Nephron progenitor cell (in vitro differentiated cells): ENCODE measurements around the gene PPP2R2D.

ENCODE experiments used
- DNase-seq: peaks from one replicate; pipeline ENCODE4 v3.0.0; 2021
- H3K27ac Mint-ChIP-seq: 2 replicates; pipeline ENCODE4 v1.8.0; 2021; ENCODE audit warnings: mild to moderate bottlenecking, moderate library complexity, mixed read lengths
- H3K27me3 Mint-ChIP-seq: 2 replicates; pipeline ENCODE4 v1.8.0; 2021; ENCODE audit warnings: mild to moderate bottlenecking, low read depth, mixed read lengths; ENCODE audit not compliant: poor library complexity
- H3K36me3 Mint-ChIP-seq: 2 replicates; pipeline ENCODE4 v1.8.0; 2021; ENCODE audit warnings: low read depth, mixed read lengths
- H3K4me1 Mint-ChIP-seq: 2 replicates; pipeline ENCODE4 v1.8.0; 2021; ENCODE audit warnings: mixed read lengths
- H3K4me3 Mint-ChIP-seq: 2 replicates; pipeline ENCODE4 v1.8.0; 2021; ENCODE audit warnings: mild to moderate bottlenecking, moderate library complexity, mixed read lengths
- H3K9me3 Mint-ChIP-seq: 2 replicates; pipeline ENCODE4 v1.8.0; 2021; ENCODE audit warnings: mild to moderate bottlenecking, moderate library complexity, mixed read lengths
- TF ChIP-seq, protein P1 (sequence below): fragments of 200-600 bp; sonication (generic); IDR thresholded peaks from 2 replicates; pipeline ENCODE4 v1.5.0; 2021; ENCODE audit warnings: antibody characterized with exemption

The PPP2R2D gene

GRCh38 chr10:131928248-131929095 is 27.7 kb downstream of the PPP2R2D start:
- Mint-ChIP-seq H3K36me3 (peaks cover 72% of the 10 kb centered on the region), H3K27ac (peak overlapping the region; percentile 84), H3K27me3 (no peaks in the 10 kb centered on the region), H3K4me1 (peaks cover 48% of the 10 kb centered on the region), H3K4me3 (peak overlapping the region; percentile 17), H3K9me3 (peaks cover 36% of the 10 kb centered on the region)
- TF ChIP-seq, protein P1, sequence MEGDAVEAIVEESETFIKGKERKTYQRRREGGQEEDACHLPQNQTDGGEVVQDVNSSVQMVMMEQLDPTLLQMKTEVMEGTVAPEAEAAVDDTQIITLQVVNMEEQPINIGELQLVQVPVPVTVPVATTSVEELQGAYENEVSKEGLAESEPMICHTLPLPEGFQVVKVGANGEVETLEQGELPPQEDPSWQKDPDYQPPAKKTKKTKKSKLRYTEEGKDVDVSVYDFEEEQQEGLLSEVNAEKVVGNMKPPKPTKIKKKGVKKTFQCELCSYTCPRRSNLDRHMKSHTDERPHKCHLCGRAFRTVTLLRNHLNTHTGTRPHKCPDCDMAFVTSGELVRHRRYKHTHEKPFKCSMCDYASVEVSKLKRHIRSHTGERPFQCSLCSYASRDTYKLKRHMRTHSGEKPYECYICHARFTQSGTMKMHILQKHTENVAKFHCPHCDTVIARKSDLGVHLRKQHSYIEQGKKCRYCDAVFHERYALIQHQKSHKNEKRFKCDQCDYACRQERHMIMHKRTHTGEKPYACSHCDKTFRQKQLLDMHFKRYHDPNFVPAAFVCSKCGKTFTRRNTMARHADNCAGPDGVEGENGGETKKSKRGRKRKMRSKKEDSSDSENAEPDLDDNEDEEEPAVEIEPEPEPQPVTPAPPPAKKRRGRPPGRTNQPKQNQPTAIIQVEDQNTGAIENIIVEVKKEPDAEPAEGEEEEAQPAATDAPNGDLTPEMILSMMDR = no peak
- no peak for DNase-seq

DNA sequence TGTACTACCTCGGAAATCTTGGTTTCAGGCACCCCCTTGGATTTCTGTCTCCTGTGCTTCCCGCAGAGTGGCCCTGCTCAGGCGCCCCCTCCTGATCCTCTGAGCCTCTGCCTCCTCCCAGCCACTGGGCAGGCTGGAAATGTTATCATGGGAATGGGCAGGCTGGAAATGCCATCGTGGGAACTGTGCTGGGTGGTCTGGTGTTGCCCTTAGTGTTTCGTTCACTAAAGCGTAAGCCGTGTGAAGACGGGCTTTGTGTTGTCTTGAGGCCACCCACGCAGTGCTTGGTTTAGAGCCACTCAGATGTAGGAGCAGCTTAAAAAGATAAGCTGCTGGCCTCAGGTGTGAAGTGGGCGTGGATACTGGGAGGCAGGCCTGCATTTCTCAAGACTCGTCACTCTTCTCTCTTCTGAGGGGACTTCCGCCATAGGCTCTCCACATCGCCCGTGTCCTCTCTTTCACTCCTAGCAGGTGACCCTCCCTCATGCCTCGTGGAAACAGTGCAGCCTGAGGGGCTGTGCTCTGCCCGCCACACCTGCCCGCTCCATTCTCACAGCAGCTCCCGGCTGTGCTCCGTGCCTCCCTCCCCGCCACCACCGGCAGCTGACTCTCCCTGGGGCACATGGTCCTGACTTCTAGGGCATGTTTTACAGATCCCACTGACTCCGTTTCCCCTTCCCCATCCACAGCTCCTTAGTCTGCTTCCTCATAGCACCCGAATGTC is 28.5 kb downstream of the PPP2R2D start:
- H3K9me3 Mint-ChIP-seq = peaks cover 29% of the 10 kb centered on the region
- peaks cover 51% of the 10 kb centered on the region for H3K4me1 Mint-ChIP-seq
- no peak for DNase-seq
- no peak overlapping the region for H3K4me3 Mint-ChIP-seq
- TF ChIP-seq, protein P1 = no peak
- peak overlapping the region; percentile 92 for H3K27ac Mint-ChIP-seq
- H3K27me3 Mint-ChIP-seq = no peaks in the 10 kb centered on the region
- peaks cover 71% of the 10 kb centered on the region for H3K36me3 Mint-ChIP-seq

DNA sequence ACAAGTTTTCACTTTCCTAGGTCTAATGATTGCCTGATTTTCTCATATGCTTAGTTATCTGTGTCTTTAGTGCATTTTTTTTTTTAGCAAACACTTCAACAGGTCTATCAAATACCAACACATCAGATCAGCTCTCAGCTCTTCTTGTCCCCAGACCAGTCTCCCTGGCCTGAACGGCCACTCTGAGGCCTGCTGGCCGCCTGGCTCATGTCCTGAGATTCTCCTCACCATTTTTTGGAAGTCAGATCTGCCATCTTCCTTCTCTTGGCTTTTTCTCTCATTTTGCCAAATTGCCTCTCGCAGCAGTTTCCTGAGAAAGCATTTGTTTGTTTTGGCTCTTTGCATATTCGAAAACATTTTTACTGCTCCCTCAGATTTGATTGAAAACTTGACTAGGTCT is 29.3 kb downstream of the PPP2R2D start:
- Mint-ChIP-seq H3K27ac (peak overlapping the region; percentile 92), H3K4me3 (no peak overlapping the region), H3K27me3 (no peaks in the 10 kb centered on the region), H3K36me3 (peaks cover 69% of the 10 kb centered on the region), H3K4me1 (peaks cover 55% of the 10 kb centered on the region), H3K9me3 (peaks cover 21% of the 10 kb centered on the region)
- no peak for DNase-seq
- TF ChIP-seq, protein P1 = no peak

- H3K4me3 Mint-ChIP-seq = no peak overlapping the region
- peaks cover 63% of the 10 kb centered on the region for H3K36me3 Mint-ChIP-seq
- H3K4me1 Mint-ChIP-seq = peaks cover 55% of the 10 kb centered on the region
- H3K27ac Mint-ChIP-seq = peak overlapping the region; percentile 14
- TF ChIP-seq, protein P1 = no peak
- DNase-seq = no peak
- H3K9me3 Mint-ChIP-seq = peaks cover 15% of the 10 kb centered on the region
- no peaks in the 10 kb centered on the region for H3K27me3 Mint-ChIP-seq
Measured at GRCh38 chr10:131930586-131931330, 29.9 kb downstream of the PPP2R2D start.

DNA sequence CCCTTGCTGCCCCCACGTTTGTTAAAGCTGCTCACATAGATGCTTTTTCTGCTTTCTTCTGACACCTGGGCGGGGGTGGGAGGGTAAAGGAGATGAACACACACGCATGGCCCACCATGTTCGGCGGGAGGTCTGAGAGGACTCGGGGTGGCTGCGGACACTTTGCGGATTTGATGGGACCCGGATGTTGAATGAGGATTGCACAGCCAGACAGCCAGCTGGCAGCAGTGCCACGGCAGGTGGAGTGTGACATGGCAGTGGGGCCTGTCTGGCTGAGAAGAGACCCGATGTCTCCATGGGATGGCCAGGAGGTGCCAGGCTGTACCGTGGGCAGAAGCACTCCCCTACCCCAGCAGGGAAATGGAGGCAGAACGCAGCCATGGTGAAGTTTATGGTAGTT is 31.2 kb downstream of the PPP2R2D start:
- H3K9me3 Mint-ChIP-seq = peaks cover 2% of the 10 kb centered on the region
- H3K27ac Mint-ChIP-seq = no peak overlapping the region
- DNase-seq = no peak
- no peak overlapping the region for H3K4me3 Mint-ChIP-seq
- TF ChIP-seq, protein P1 = no peak
- H3K27me3 Mint-ChIP-seq = no peaks in the 10 kb centered on the region
- H3K4me1 Mint-ChIP-seq = peaks cover 54% of the 10 kb centered on the region
- H3K36me3 Mint-ChIP-seq = peaks cover 55% of the 10 kb centered on the region
